Calu3 (cell line): Measurements from ENCODE around the gene FNDC3B. TPM values are rescaled to one million over a fixed set of nuclear protein-coding genes. Genes with fewer than 3 reads are reported as not detected.

Source experiments
- BruUV-seq: library from RNA; stranded (reverse); fragments of 400-500 nt; replicated peaks from 2 replicates; lab custom pipeline; 2021; lab: Mats Ljungman, UMichigan
- CTCF ChIA-PET: fragments of 300-600 bp; sonication (Branson Sonifier 250); formaldehyde crosslinking; loops from one replicate; lab custom pipeline; 2022; ENCODE audit warnings: antibody characterized with exemption; lab: Charles Lee
- DNase-seq: peaks from one replicate; pipeline ENCODE4 v3.0.0; 2022
- H3K27ac Mint-ChIP-seq: one replicate; pipeline ENCODE4 v1.8.0; 2022; ENCODE audit warnings: mixed read lengths; ENCODE audit not compliant: unreplicated experiment
- H3K27me3 Mint-ChIP-seq: one replicate; pipeline ENCODE4 v1.8.0; 2022; ENCODE audit warnings: mixed read lengths; ENCODE audit not compliant: unreplicated experiment
- H3K36me3 Mint-ChIP-seq: one replicate; pipeline ENCODE4 v1.8.0; 2022; ENCODE audit warnings: mild to moderate bottlenecking, moderate library complexity, mixed read lengths; ENCODE audit not compliant: insufficient read depth, unreplicated experiment
- H3K4me1 Mint-ChIP-seq: one replicate; pipeline ENCODE4 v1.8.0; 2022; ENCODE audit warnings: mild to moderate bottlenecking, low read depth, mixed read lengths; ENCODE audit not compliant: unreplicated experiment
- H3K4me3 Mint-ChIP-seq: one replicate; pipeline ENCODE4 v1.8.0; 2022; ENCODE audit warnings: mild to moderate bottlenecking, low read depth, moderate library complexity, mixed read lengths; ENCODE audit not compliant: unreplicated experiment
- H3K9me3 Mint-ChIP-seq: one replicate; pipeline ENCODE4 v1.8.0; 2022; ENCODE audit warnings: low read depth, mixed read lengths; ENCODE audit not compliant: unreplicated experiment
- CTCF ChIP-seq: fragments of 200-600 bp; IDR thresholded peaks from one replicate; pipeline ENCODE4 v1.8.0; 2022; ENCODE audit warnings: antibody characterized with exemption; ENCODE audit not compliant: unreplicated experiment
- intact Hi-C: fragments of 100-400 bp; cut with micrococcal nuclease; formaldehyde crosslinking; loops from one replicate; pipeline ENCODE4 v1.10.0; 2022; ENCODE audit not compliant: unreplicated experiment
- total RNA-seq: library from RNA; stranded (reverse); gene quantifications from 2 replicates; pipeline ENCODE4 v1.2.3, GENCODE V29; 2022

Gene FNDC3B
- total RNA-seq, 1 experiment from 2014 or later: 453 TPM

DNA sequence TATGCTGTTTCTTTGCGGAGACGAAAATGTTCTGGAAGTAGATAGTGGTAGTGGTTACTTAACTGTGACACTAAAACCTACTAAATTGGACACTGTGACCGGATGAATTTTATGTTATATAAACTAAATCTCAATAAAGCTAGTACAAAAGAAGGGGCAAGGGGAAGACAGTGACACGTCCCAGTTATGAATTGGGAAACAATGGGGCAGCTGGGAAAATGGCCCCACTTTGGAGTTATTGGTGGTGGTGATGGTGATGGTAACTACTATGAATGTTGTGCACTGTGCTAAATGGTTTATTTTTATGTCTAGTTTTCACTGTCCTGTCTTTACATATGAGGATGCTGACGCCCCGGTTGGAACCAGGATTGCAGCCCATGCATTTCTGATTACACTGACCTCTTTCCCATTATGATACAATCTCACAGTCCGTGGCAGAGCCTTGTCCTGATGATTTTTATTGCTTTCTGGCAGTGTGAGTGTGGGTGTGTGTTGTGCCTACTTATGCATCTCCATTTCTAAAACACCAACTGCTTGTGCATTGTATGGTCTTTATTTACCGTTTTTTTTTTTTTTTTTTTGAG is 192.0 kb downstream of the FNDC3B start:
- no TSS peak for BruUV-seq
- Mint-ChIP-seq H3K27ac (no peak overlapping the region), H3K4me1 (peaks cover 65% of the 10 kb centered on the region), H3K27me3 (no peaks in the 10 kb centered on the region), H3K9me3 (no peaks in the 10 kb centered on the region), H3K4me3 (no peak overlapping the region), H3K36me3 (peaks cover 89% of the 10 kb centered on the region)
- CTCF ChIA-PET: no interaction called here
- intact Hi-C loops: no loop called here
- no peak for TF ChIP-seq CTCF
- no peak for DNase-seq

- Mint-ChIP-seq H3K4me1 (peaks cover 63% of the 10 kb centered on the region), H3K9me3 (no peaks in the 10 kb centered on the region), H3K4me3 (no peak overlapping the region), H3K27ac (peak overlapping the region; percentile 66), H3K36me3 (peaks cover 88% of the 10 kb centered on the region), H3K27me3 (no peaks in the 10 kb centered on the region)
- CTCF ChIA-PET: no interaction called here
- TF ChIP-seq CTCF: no peak
- BruUV-seq: no TSS peak
- intact Hi-C loops: no loop called here
- no peak for DNase-seq
Measured at GRCh38 chr3:172232579-172233212, 193.3 kb downstream of the FNDC3B start.

DNA sequence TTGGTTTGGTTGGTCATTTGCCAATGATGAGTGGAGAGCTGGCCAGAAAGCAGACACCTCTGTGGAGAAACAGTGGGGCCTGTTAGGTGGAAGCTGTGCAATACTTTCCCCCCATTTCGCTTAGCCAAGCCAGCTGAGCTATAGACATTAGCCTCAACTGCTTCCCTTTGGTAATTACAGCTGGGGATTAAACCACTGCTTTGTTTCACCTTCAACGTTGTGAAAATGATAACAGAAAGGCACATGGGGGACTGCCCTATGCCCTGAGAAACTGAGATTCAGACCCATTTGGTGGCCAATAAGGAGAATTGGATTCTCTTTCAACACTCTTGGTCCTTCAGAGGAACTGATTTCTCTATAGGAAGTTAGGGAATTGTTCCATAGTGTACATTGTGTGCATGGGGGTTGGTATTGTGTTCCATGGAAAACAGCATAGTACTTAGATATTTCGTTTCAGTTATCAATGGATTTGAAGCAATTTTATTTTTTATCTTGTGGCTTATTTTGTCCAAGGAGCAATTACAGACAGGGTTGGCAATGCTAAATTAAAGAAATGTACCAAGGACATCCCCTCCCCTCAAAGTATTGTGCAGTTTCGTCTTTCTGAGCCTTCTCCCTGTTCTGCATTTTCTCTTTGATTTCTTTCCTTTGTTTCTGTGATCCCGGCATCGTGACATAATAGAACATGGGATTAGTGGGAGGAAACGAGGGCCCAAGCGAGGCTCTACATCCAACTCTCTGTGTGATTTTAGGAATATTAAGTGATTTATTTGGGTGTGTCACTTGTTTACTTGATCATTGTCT is 194.3 kb downstream of the FNDC3B start:
- no peaks in the 10 kb centered on the region for H3K9me3 Mint-ChIP-seq
- peaks cover 61% of the 10 kb centered on the region for H3K4me1 Mint-ChIP-seq
- no TSS peak for BruUV-seq
- DNase-seq: no peak
- TF ChIP-seq CTCF: no peak
- intact Hi-C loops: no loop called here
- H3K27ac Mint-ChIP-seq: peak overlapping the region; percentile 8
- CTCF ChIA-PET: no interaction called here
- no peak overlapping the region for H3K4me3 Mint-ChIP-seq
- H3K36me3 Mint-ChIP-seq: peaks cover 88% of the 10 kb centered on the region
- no peaks in the 10 kb centered on the region for H3K27me3 Mint-ChIP-seq

- Mint-ChIP-seq H3K27me3 (no peaks in the 10 kb centered on the region), H3K36me3 (peaks cover 87% of the 10 kb centered on the region), H3K4me1 (peaks cover 61% of the 10 kb centered on the region), H3K4me3 (no peak overlapping the region), H3K9me3 (no peaks in the 10 kb centered on the region), H3K27ac (peak overlapping the region; percentile 54)
- DNase-seq: no peak
- TF ChIP-seq CTCF: no peak
- CTCF ChIA-PET: no interaction called here
- BruUV-seq: no TSS peak
- intact Hi-C loops: no loop called here
Measured at GRCh38 chr3:172235698-172236097, 196.3 kb downstream of the FNDC3B start.
